GM18505 (cell line): ENCODE data around the gene SMAP2.

Source experiments
- ATAC-seq: cut with Tn5 transposase; IDR thresholded peaks from one replicate; pipeline ENCODE4 v1.9.1; 2021; ENCODE audit not compliant: unreplicated experiment
- POLR2A ChIP-seq: IDR thresholded peaks from 4 replicates; pipeline ENCODE4 v1.6.1; 2011; ENCODE audit warnings: borderline replicate concordance; ENCODE audit not compliant: insufficient read depth, insufficient read length; ENCODE audit errors: extremely low read depth

Gene SMAP2

GRCh38 chr1:40432644-40433390 lies 59.3 kb downstream of the SMAP2 start:
- no peak for TF ChIP-seq POLR2A
- ATAC-seq, result no peak

- TF ChIP-seq POLR2A, result no peak
- ATAC-seq, result no peak
These were observed 61.9 kb downstream of the SMAP2 start for GRCh38 chr1:40435471-40435870.

GRCh38 chr1:40435876-40436275 lies 62.3 kb downstream of the SMAP2 start:
- ATAC-seq, result no peak

GRCh38 chr1:40438391-40439015 lies 65.0 kb downstream of the SMAP2 start:
- no peak for TF ChIP-seq POLR2A
- no peak for ATAC-seq

More at GRCh38 chr1:40435876-40436275, 62.3 kb downstream of the SMAP2 start:
- TF ChIP-seq POLR2A, result no peak

GRCh38 chr1:40439247-40439646 lies 65.7 kb downstream of the SMAP2 start:
- ATAC-seq, result no peak
- TF ChIP-seq POLR2A, result no peak

GRCh38 chr1:40449684-40450494 lies 76.4 kb downstream of the SMAP2 start, which contains the start of gene ZFP69B:
Gene ZFP69B, plus strand, starts transcription at chr1:40450476. Its CDS starts 486 bp downstream, at chr1:40450962.
- ATAC-seq, result peak; percentile 88
- TF ChIP-seq POLR2A, result peak; percentile 71

- peak; percentile 11 for ATAC-seq
- TF ChIP-seq POLR2A, result no peak
These were observed 77.1 kb downstream of the SMAP2 start for GRCh38 chr1:40450495-40451237.

GRCh38 chr1:40451238-40451585 lies 77.7 kb downstream of the SMAP2 start:
- no peak for ATAC-seq
- no peak for TF ChIP-seq POLR2A

GRCh38 chr1:40454873-40455272 lies 81.3 kb downstream of the SMAP2 start:
- ATAC-seq, result no peak

GRCh38 chr1:40462956-40463590 lies 89.5 kb downstream of the SMAP2 start:
- no peak for ATAC-seq
- no peak for TF ChIP-seq POLR2A

More at GRCh38 chr1:40454873-40455272, 81.3 kb downstream of the SMAP2 start:
- TF ChIP-seq POLR2A, result no peak

- ATAC-seq, result no peak
- no peak for TF ChIP-seq POLR2A
These were observed 95.8 kb downstream of the SMAP2 start for GRCh38 chr1:40469327-40469726.
